GM19438 (cell line): ENCODE results near the gene USP10.

Source experiments
- ATAC-seq: cut with Tn5 transposase; IDR thresholded peaks from one replicate; pipeline ENCODE4 v1.9.1; 2021; ENCODE audit warnings: low read depth; ENCODE audit not compliant: unreplicated experiment

USP10 gene

DNA sequence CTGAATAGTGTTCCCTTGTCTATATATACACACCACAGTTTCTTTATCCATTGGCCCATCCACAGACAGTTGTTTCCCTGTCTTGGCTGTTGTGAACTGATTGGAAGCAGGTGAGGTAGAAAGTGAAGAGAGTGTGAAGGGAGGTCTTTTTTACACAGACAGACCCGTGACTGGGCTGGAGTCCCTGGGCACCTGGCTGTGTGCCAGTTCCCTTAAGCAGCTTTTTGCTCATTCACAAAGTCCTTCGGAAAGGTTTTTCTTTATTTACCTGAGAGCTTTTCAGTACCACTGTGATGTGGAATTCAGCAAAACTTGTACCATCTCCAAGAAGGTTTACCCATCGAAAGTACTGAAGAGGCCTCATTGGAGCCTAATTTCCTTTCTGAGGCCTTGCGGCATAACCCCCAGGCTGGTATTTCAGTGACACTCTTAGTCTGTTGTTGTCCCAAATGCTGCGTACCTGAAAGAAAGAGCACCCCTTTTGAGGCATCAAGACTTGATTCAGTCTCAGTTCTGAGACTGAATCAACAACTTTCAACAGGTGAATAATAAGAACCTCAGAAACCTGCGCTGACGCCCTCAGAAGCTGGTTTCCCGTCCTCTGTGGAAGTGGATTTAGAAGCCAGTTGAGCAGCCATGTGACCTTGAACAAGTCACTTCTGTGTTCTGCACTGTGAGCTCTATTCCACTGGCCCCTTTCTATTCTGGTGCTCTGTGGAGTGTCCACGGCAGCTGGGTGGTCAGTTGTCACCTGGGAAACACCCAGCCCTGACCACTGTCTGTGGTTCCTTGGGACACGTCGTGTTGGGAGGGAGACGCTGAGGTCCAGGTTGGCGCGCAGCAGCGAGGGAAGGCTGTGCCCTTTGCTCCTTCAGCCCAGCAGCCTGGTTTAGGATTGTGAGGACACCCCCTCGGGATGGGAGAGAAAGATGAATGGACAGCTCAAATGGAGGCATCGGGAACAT, 66.1 kb downstream of the USP10 start:
- no peak for ATAC-seq

DNA sequence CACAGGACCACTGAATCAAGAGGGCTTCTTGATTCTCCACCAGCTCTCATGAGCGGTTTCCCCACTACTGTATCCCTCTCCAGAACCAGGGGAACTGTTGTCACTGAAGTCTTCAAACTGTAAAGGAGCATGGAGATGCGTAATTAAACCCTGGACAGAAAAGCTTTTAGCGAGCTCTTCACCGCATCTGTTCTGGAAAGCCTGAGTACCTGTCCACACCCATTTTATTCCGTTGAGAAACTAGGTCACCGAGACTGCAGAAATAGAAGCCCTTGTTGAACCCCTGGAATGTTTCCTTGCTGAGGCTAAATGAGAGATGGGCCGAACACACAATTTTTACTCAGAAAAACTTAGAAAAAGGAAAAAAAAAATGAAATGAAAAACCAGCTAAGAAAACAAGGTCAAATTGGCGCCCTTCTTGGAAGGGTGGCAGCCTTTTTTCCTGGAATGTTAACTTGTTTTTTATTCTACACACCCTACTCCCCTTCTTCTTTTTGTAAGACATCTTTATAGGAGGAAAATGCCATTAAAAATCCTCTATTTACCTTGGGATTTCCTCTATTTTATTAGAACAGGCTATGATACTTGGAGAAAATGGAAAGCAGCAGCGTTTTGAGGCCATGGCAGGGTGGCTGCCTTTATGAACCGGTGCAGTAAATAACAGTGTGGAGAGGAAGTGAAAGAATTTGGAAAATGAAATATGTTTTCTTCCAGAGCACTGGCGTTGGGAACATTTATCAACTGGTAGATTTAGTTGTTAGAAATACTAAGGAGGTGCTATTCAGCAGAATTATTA, 67.4 kb downstream of the USP10 start:
- no peak for ATAC-seq

DNA sequence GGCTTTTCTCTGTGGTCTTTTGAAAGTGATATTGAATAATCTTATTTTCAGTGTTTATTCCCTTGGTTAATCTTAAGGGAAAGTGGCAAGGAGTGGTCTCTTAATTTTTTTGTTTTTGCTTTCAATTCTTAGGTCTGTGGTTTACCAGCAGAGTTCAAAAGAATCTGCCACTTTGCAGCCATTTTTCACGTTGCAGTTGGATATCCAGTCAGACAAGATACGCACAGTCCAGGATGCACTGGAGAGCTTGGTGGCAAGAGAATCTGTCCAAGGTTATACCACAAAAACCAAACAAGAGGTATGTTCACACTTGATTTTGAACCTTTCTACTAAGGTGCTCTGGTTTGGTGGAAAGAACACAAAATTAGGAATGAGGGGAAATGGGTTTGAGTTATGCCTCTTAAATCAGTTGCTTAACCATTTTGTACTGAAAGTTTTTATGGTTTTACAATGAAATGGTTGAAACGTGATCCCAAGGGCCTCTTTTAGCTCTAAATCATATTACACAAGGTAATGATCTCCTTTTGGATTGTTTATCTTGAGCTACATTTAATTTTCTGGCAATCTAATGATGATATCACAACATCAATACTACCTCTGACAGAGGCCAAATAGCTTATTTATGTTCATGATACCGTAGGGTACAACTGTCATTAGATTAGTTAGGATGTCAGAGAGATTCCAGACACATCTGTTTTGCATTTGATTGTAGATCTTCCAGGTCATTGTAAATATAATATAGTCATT, 68.4 kb downstream of the USP10 start:
- no peak for ATAC-seq

DNA sequence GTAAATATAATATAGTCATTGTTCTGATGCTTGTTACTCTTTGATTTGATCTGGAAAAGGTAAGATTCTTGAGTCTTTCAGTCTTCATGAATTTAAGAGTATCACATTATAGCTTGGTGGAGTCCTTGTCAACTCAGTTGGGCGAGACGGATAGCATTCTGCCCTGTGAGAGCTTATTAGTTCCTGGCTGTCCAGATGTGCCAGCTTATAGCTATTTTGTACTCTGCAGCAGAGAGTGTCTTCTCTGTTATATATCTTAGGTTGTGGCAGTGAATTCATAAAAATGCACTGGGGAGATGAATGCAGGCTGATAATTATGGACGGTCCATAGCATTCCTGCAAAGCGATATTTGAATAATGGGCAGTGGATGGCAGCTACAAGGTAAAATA, 69.0 kb downstream of the USP10 start:
- no peak for ATAC-seq

DNA sequence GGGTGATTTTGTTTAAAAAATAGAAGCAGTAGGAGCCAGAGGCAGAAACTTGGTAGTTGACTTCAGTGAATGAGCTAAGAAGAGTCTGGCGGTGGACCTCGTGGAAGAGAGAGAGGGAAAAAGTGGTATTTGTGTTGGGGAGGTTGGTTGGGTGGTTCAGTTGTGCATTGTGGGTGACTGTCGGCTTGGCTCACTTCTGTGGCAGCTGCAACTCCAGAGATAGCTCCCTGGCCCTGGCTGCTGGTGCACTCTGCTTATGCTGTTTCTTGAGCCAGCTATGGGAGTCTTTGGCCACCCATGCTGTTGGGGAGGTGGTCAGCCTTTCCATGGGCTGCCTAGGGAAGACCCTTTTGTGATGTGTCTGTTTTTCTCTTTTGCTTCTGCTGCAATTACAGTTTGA, 69.6 kb downstream of the USP10 start:
- no peak for ATAC-seq

DNA sequence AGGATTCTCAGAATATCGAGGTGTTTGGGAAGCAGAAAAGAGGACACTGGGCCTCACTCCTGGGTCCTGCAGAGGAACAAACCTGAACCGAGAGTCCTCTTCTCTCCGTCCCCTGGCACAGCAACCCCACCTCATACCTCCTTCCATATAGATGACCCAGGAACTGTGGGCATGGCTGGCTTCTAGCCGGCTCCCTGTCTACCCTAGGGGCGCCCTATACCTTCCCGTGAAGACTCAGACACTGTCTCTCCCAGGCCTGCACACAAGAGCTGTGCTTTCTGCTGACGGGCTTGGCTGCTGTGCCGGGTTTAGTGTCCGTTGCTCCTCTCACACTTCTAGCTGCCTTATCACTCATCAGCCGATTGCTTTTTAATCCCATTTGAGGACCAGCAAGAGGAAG, 73.5 kb downstream of the USP10 start:
- no peak for ATAC-seq

DNA sequence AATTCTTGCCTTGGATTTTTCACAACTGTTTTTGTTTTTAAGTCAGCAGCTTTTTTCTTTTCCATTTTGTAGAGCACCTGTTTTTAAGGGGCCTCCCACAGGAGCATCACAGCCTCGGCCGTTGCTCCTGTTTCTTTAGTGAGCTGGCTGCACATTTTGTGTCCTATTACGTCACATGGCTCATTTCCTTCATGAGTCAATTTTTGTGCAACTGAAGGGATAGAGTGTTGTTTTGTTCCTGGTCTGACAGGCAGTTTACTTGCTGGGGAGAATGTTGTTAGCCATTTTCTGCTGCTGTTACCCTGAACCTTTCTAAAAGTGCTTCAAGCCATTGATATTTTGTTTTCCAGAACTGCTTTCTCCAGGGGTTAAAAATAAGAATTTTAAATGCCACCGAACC, 75.0 kb downstream of the USP10 start:
- no peak for ATAC-seq

DNA sequence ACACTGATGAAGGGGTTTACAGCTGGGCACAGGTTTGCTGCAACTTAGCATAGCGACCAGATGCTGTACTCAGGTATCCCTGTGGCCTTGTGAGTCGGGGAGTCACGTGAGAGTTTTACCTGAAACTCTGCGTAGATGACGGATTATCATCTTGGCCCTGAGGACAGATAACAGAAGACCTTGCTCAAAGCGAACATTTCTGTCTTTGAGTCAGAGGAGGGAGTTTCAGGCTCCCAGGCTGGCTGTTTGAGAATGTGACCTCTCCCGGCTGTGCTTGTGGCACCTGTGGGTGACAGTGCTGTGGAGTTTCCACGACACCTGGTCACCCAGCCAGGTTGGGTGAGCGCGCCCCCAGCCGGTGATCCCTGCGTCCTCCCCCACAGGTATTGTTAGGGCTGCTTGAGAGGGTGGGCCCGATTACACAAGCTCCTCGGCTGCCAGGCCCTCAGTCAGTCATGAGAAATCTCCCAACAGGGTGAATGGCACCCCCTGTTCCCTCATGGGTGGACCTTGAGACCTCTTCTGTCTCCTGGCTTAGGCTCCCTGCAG, 75.5 kb downstream of the USP10 start:
- no peak for ATAC-seq

DNA sequence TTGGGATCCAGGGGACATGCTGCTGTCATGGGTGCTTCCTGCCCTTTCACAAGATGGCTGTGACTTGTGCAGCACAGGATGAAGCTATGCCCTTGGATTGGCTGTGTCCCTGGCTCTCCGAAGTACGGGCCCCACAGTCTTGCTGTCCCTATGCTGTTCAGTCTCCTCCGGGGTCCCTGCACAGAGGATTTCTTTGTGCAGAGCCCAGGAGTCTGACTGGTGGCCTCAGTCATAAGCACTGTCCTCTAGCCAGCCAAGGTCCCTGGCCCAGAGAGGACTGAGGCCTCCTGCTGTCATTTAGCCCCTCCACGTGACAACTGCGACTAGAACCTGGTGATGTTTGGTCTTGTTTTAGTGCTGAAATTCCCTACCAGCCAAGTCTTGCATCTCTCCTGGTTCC, 77.6 kb downstream of the USP10 start:
- ATAC-seq = no peak

DNA sequence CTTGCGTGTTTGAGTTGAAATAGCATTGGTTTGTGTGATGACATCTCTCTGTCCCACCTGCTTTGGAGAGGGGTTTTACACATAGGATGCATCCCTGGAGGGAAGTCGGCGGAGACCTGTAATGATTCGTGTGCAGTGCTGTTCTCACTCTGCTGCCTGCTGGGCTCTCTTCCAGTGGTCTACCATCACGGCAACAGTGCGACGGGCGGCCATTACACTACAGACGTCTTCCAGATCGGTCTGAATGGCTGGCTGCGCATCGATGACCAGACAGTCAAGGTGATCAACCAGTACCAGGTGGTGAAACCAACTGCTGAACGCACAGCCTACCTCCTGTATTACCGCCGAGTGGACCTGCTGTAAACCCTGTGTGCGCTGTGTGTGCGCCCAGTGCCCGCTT, 78.9 kb downstream of the USP10 start:
- ATAC-seq = no peak

DNA sequence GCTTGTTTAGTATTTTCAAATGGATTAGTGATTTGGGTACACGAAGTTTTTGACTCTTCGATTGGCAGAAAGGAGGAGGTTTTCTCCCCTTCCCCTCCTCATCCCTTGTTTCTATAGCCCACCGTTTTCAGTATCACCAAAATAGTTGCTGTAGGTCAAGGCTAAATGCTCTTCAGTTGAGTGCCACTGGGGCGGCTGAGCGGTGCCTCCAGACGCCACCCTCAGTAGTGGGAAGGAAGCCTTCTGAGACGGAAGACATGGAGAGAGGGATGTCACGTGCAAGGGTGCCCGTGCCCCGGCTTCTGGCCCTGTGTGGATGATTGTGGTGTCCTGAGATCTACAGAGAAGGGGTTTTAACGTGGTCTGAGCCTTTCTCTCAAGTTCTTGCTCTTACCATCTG, 80.3 kb downstream of the USP10 start:
- no peak for ATAC-seq

DNA sequence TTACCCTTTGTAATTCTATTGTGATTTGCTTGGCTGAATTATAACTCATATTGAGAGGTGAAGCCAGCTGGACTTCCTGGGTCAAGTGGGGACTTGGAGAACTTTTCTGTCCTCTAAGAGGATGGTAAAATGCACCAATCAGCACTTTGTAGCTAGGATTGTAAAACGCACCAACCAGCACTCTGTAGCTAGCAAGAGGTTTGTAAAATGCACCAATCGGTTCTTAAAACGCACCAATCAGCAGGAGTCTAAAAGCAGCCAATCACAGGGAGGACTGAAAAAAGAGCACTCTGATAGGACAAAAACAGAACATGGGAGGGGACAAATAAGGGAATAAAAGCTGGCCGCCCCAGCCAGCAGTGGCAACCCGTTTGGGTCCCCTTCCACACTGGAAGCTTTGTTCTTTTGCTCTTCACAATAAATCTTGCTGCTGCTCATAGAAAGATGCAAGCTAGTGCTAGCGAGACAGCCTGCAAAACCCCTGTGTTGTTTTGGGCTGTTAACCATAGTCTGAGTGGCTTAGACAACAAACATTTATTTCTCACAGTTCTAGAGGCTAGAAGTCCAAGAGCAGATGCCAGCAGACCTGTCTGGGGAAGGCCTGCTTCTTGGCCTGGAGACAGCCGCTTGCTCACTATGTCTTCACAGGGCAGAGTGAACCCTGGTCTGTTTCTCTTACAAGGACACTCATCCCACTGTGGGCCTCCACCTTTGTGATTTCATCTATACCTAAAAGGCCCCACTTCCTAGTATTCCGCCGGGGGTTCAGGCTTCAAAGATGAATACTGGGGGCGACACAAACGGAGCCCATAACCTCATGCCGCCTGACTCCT, 81.0 kb downstream of the USP10 start:
- ATAC-seq = no peak

DNA sequence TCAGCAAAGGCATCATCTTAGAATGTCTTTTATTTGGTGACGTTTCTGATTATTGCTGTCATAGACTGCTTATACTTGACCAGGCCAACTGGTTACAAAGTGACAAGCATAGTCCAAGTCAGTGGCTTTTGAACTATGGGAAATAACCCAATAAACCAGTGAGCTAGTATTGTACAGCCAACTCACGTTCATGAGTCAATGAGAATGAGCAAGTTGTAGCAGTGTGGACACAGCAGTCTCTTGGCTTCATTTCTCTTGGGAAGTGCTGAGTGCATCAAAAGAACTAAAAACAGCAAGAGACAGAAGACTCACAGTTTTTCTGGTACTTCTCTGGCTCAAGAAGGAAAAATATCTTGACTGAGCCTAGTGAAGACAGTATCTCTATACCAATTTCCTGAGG, 83.0 kb downstream of the USP10 start:
- ATAC-seq = no peak

DNA sequence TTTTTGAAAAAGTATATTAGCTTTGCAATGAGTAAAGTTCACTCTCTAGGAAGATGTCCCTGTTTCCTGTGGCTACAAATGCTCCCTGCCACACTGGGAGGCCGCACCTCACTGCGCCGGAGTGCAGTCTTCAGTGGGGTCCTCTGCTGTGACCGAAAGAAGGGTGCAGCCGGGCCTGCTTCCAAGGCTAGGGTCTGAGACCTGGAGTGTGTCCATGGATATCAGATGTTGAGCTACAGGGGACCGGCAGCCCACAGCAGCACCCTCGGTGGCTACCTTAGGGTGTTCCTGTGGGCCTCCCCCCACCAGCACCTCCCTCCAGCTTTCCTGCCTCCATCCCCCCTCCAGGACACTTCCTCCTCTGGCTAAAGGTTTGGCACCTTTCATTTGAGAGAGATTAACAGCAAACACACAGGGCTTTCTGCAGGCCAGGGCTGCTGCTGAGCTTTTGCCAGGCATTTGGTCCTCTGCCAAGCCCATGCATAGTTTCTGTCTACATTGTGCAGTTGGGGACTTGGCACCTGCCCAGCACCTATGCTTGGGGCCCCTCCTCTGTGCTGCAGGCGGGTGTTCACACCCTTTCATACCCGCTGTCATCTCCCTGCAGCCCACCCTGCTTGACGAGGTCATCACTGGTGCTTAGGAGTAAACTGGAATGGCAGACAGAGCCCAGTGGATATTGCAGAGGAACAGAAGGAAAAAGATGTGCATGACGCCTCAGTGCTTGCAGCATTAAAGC, 86.2 kb downstream of the USP10 start:
- ATAC-seq = no peak

DNA sequence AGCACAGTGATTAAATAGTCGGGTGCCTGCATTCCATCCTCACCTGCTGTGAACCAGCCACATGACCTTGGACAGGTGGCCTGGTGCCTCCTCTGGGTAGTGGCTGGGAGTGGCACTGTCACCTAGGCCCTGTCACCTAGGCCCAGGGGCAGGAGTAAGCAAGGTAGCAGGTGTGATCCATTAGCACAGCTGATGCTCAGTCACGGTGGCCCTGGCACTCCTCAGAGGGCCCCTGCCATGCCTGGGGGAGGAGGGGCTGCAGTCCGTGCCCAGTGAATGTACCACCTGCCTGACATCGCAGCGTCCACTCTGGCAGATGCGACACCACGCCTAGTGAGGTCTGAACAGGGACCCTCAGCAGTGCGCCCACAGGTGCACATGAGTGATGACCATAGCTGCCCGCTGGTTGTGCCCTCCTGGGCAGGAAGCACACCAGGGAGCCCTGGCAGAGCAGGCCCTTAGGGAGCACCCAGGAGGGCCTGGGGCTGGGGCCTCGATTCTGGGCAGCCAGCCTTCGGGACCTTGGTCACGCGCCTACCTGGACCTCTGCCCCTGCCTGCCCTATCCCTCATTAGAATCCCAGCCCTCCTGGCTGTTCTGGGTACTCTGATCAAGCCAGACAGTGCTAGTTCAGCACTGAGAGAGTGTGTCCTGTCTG, 86.9 kb downstream of the USP10 start:
- ATAC-seq = no peak

DNA sequence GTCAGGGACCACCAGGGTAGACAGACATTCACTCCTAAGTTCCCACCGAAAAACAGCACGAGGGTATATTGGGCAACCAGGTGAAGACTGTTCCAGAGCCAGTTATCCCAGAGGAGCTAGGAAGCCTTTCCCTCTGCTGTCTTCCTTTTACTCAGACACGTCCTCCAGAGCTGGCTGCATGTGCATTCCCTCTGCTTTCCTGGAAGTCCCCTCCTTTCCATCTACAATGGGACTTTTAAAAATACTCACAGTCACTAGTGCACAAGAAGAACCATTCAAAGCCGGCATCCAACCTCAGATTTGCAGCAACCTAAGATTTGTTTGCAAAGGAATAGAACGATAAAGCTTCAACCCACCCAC, 87.4 kb downstream of the USP10 start:
- no peak for ATAC-seq

DNA sequence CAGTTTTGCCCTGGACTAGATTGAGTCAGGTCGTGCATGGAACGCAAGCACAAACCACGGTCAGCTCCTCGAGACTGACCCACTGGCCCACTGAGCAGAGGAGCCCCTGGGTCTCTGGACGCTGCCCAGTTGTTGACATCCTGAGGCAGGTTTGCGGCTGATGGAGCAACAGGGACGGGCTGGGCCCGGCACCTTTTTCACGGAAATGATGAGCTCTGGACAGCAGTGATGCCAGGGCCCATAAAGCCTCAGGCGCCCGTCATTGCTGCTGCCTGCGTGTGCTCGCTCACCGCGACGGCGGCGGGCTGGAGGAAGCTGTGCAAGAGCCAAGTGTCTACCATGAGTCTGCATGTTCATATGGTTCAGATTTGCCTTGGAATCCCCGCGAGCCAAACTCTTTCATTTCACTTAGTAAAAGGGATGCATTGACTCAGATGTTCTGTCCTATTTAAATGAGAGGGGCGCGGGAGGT, 89.2 kb downstream of the USP10 start:
- no peak for ATAC-seq

DNA sequence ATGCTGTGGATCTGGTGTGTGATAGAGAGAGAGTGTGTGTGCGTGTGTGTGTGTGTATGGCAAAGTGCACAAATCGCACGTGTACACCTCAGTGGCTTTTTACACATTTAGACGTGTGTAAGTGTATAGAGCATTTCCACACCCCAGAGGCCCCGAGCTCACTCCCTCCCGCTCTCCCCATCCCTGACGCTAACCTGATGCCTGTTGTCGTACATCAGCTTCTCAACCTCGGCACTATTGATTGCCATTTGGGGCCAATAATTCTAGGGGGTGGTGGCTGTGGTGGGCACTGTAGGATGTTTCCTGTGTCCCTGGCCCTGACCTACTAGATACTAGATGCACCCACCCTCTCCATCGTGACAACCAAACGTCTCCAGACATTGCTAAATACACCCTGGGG, 89.6 kb downstream of the USP10 start:
- ATAC-seq = no peak

DNA sequence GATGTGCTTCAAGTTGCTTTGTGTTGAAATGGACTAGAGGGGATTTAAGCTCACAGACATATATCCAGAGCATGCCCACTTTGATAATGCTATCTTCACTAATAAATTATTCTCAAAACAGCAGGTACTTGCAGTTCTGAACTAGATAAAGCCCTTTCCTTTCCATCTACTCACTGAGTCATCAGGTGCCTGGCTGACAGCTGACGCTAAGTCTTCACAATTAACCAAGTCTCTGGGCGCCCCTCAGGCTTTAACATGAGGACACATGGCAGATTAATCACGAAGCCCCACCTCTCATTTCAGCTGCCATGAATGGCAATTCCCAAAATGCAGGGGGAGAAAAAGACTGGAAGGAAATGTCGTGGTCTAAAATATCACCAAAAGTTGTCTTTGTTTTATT, 90.5 kb downstream of the USP10 start:
- ATAC-seq = no peak
